ENCODE data around the gene LEFTY2. TPM values are rescaled to one million over a fixed set of nuclear protein-coding genes. Genes with fewer than 3 reads are reported as not detected.
"Not testable (repeated sequence)": the region's sequence is repeated elsewhere in the genome, so short reads cannot be mapped to it uniquely, and the experiment has no call there.

LEFTY2 gene
- total and polyA plus RNA-seq, 2 donors (not counting 1 experiment from before 2014, with no cell fraction given), result 0.21 TPM; not detected in 1

- Histone ChIP-seq H2AFZ (ENCODE audit: insufficient read depth, low read depth, low read length, poor library complexity, severe bottlenecking) (no peak overlapping the region), H3K27me3 (replicated peaks in 1 of 4; ENCODE audit: control extremely low read depth in 1 of 4, control insufficient read depth in 3 of 4, insufficient read depth in 4 of 4, low read length in 3 of 4) (no peaks in the 10 kb centered on the region), H3K79me2 (ENCODE audit: control insufficient read depth, insufficient read depth, low read length) (no peaks in the 10 kb centered on the region), H3K9me3 (ENCODE audit: control extremely low read depth in 1 of 3, control insufficient read depth in 2 of 3, insufficient read depth in 1 of 3, low read length in 2 of 3) (no peaks in the 10 kb centered on the region), H3K4me3 (ENCODE audit: control extremely low read depth in 1 of 5, extremely low read depth in 1 of 5, insufficient read depth in 1 of 5, low read depth in 2 of 5, low read length in 4 of 5) (no peak overlapping the region), H3K4me1 (ENCODE audit: control insufficient read depth in 2 of 2, insufficient read depth in 2 of 2, low read length in 2 of 2) (peaks cover 4 to 11% of the 10 kb centered on the region in 2 donors), H3K27ac (ENCODE audit: low read length in 2 of 2) (no peak overlapping the region), H3K9ac (ENCODE audit: low read length) (no peak overlapping the region), H3K36me3 (replicated peaks in 1 of 2; ENCODE audit: control extremely low read depth in 1 of 2, control insufficient read depth in 1 of 2, extremely low read depth in 1 of 2, insufficient read depth in 2 of 2, low read length in 1 of 2) (peaks cover 0 to 1% of the 10 kb centered on the region in 2 experiments), H4K20me1 (ENCODE audit: control insufficient read depth, insufficient read depth, low read length, poor library complexity, severe bottlenecking) (no peaks in the 10 kb centered on the region), H3K4me2 (replicated peaks; ENCODE audit: low read depth, low read length, poor library complexity, severe bottlenecking) (no peak overlapping the region)
- ChIA-PET CTCF (interaction anchor here (0.9 to 6.4 kb wide), 5 partner anchors 9 to 653 kb away, joined by 3 to 86 read pairs (median 4); no protein-coding TSS in a partner anchor), POLR2A (no interaction called here)
- no peak for ATAC-seq (ENCODE audit: low read depth)
- 96% methylated on average over 14 of the region's 15 CpGs for WGBS (ENCODE audit: insufficient coverage)
- H3K9me3 Mint-ChIP-seq (ENCODE audit: insufficient read depth), result no peaks in the 10 kb centered on the region
- DNase-seq, result no peak
- H3K27ac Mint-ChIP-seq, result no peak overlapping the region
- intact Hi-C loops (cut with micrococcal nuclease), result no loop called here
- TF ChIP-seq, protein P1, sequence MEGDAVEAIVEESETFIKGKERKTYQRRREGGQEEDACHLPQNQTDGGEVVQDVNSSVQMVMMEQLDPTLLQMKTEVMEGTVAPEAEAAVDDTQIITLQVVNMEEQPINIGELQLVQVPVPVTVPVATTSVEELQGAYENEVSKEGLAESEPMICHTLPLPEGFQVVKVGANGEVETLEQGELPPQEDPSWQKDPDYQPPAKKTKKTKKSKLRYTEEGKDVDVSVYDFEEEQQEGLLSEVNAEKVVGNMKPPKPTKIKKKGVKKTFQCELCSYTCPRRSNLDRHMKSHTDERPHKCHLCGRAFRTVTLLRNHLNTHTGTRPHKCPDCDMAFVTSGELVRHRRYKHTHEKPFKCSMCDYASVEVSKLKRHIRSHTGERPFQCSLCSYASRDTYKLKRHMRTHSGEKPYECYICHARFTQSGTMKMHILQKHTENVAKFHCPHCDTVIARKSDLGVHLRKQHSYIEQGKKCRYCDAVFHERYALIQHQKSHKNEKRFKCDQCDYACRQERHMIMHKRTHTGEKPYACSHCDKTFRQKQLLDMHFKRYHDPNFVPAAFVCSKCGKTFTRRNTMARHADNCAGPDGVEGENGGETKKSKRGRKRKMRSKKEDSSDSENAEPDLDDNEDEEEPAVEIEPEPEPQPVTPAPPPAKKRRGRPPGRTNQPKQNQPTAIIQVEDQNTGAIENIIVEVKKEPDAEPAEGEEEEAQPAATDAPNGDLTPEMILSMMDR (IDR thresholded peaks at IDR 0.05), result no peak
- H3K4me1 Mint-ChIP-seq, result peaks cover 8% of the 10 kb centered on the region
- H3K4me3 Mint-ChIP-seq, result no peak overlapping the region
- no peaks in the 10 kb centered on the region for H3K27me3 Mint-ChIP-seq
Measured at GRCh38 chr1:225972344-225973152, 31.5 kb upstream of the LEFTY2 start.

DNA sequence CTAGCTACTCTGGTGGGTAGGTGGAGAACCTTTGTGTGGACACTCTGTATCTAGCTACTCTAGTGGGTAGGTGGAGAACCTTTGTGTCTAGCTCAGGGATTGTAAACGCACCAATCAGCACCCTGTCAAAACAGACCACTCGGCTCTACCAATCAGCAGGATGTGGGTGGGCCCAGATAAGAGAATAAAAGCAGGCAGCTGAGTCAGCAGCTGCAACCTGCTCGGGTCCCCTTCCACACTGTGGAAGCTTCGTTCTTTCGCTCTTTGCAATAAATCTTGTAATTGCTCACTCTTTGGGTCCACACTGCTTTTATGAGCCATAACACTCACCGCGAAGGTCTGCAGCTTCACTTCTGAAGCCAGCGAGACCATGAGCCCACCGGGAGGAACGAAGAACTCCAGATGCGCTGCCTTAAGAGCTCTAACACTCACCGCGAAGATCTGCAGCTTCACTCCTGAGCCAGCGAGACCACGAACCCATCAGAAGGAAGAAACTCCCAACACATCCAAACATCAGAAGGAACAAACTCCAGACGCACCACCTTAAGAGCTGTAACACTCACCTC is 29.7 kb upstream of the LEFTY2 start:
- H3K4me1 Mint-ChIP-seq; DNase-seq; H3K79me2 ChIP-seq (ENCODE audit: control insufficient read depth, insufficient read depth, low read length); H3K4me3 Mint-ChIP-seq; CTCF ChIA-PET; H3K27me3 Mint-ChIP-seq; H3K27ac ChIP-seq (ENCODE audit: low read length in 2 of 2); H3K9ac ChIP-seq (ENCODE audit: low read length); H3K27me3 ChIP-seq (replicated peaks in 1 of 4; ENCODE audit: control extremely low read depth in 1 of 4, control insufficient read depth in 3 of 4, insufficient read depth in 4 of 4, low read length in 3 of 4); H3K4me3 ChIP-seq (ENCODE audit: control extremely low read depth in 1 of 5, extremely low read depth in 1 of 5, insufficient read depth in 1 of 5, low read depth in 2 of 5, low read length in 4 of 5); intact Hi-C loops (cut with micrococcal nuclease); POLR2A ChIA-PET; H3K4me2 ChIP-seq (replicated peaks; ENCODE audit: low read depth, low read length, poor library complexity, severe bottlenecking); H3K9me3 Mint-ChIP-seq (ENCODE audit: insufficient read depth); H3K27ac Mint-ChIP-seq; H3K4me1 ChIP-seq (ENCODE audit: control insufficient read depth in 2 of 2, insufficient read depth in 2 of 2, low read length in 2 of 2); H4K20me1 ChIP-seq (ENCODE audit: control insufficient read depth, insufficient read depth, low read length, poor library complexity, severe bottlenecking); ATAC-seq (ENCODE audit: low read depth); H3K36me3 ChIP-seq (replicated peaks in 1 of 2; ENCODE audit: control extremely low read depth in 1 of 2, control insufficient read depth in 1 of 2, extremely low read depth in 1 of 2, insufficient read depth in 2 of 2, low read length in 1 of 2); H3K9me3 ChIP-seq (ENCODE audit: control extremely low read depth in 1 of 3, control insufficient read depth in 2 of 3, insufficient read depth in 1 of 3, low read length in 2 of 3); H2AFZ ChIP-seq (ENCODE audit: insufficient read depth, low read depth, low read length, poor library complexity, severe bottlenecking): not testable (repeated sequence)
- WGBS (ENCODE audit: insufficient coverage), result 90% methylated on average over 16 of the region's 16 CpGs

- CTCF ChIA-PET; H2AFZ ChIP-seq (ENCODE audit: insufficient read depth, low read depth, low read length, poor library complexity, severe bottlenecking); POLR2A ChIA-PET: not testable (repeated sequence)
Measured at GRCh38 chr1:225969751-225970150, 28.7 kb upstream of the LEFTY2 start.

More at GRCh38 chr1:225969751-225970150, 28.7 kb upstream of the LEFTY2 start:
- H3K79me2 ChIP-seq (ENCODE audit: control insufficient read depth, insufficient read depth, low read length); H3K27ac ChIP-seq (ENCODE audit: low read length in 2 of 2); H3K9me3 ChIP-seq (ENCODE audit: control extremely low read depth in 1 of 3, control insufficient read depth in 2 of 3, insufficient read depth in 1 of 3, low read length in 2 of 3); H3K36me3 ChIP-seq (replicated peaks in 1 of 2; ENCODE audit: control extremely low read depth in 1 of 2, control insufficient read depth in 1 of 2, extremely low read depth in 1 of 2, insufficient read depth in 2 of 2, low read length in 1 of 2); H3K4me3 Mint-ChIP-seq; H3K9me3 Mint-ChIP-seq (ENCODE audit: insufficient read depth); H3K4me2 ChIP-seq (replicated peaks; ENCODE audit: low read depth, low read length, poor library complexity, severe bottlenecking); ATAC-seq (ENCODE audit: low read depth); H3K27ac Mint-ChIP-seq; H3K9ac ChIP-seq (ENCODE audit: low read length); H3K27me3 ChIP-seq (replicated peaks in 1 of 4; ENCODE audit: control extremely low read depth in 1 of 4, control insufficient read depth in 3 of 4, insufficient read depth in 4 of 4, low read length in 3 of 4); intact Hi-C loops (cut with micrococcal nuclease); H3K4me1 ChIP-seq (ENCODE audit: control insufficient read depth in 2 of 2, insufficient read depth in 2 of 2, low read length in 2 of 2); H3K4me1 Mint-ChIP-seq; DNase-seq; H4K20me1 ChIP-seq (ENCODE audit: control insufficient read depth, insufficient read depth, low read length, poor library complexity, severe bottlenecking); H3K27me3 Mint-ChIP-seq; H3K4me3 ChIP-seq (ENCODE audit: control extremely low read depth in 1 of 5, extremely low read depth in 1 of 5, insufficient read depth in 1 of 5, low read depth in 2 of 5, low read length in 4 of 5): not testable (repeated sequence)
- 97% methylated on average over 28 of the region's 28 CpGs for WGBS (ENCODE audit: insufficient coverage)
